Stimulated activated CD8-positive, alpha-beta memory T cell treated with anti-CD3 and anti-CD28 coated beads, Interleukin-7, amount 100 ng/mL, for 4 hours (primary cell): ENCODE measurements around the gene GFPT1.
"Not testable (repeated sequence)": the region's sequence is repeated elsewhere in the genome, so short reads cannot be mapped to it uniquely, and the experiment has no call there.

Experiments
- DNase-seq, 2 donors: peaks; one replicate each; pipeline ENCODE4 v3.0.0-alpha.2; 2020; ENCODE audit warnings: low read depth in 2 of 2

GFPT1 gene

GRCh38 chr2:69383176-69383812, 3.7 kb downstream of the GFPT1 start:
- DNase-seq, result no peak

- no peak for DNase-seq
Observed at GRCh38 chr2:69382547-69382946, 4.5 kb downstream of the GFPT1 start.

GRCh38 chr2:69381337-69381737, 5.7 kb downstream of the GFPT1 start:
- no peak for DNase-seq

DNA sequence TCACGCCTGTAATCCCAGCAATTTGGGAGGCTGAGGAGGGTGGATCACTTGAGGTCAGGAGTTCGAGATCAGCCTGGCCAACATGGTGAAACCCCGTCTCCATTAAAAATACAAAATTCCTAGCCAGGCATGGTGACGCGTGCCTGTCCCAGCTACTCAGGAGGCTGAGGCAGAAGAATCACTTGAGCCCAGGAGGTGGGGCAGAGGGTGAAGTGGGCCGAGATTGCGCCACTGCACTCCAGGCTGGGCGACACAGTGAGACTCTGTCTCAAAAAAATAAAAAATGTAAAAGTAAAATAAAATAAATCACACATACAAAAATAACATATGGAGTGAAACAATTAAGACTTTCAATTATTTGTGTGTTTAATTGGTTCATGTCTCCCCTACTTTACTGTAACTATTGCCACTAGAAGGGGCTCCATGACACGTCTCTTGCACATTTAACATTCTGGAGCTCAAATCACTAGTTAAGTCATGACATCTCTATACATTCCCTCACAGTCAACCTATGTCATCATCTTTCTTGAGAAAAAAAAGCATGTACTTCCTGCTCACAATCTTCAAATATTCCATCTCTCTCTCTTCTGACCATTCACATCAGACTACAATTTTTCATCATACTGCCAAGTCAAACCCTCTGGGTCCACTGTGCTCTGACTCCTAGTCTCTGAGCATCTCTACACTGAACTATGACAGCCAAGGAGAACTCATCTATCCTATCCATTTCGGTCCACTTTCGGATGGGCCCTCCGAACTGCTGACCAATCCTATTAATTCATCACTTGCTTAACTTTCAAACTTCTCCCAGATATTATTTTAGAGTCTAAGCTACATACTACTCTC, 6.7 kb downstream of the GFPT1 start:
- no peak for DNase-seq

DNA sequence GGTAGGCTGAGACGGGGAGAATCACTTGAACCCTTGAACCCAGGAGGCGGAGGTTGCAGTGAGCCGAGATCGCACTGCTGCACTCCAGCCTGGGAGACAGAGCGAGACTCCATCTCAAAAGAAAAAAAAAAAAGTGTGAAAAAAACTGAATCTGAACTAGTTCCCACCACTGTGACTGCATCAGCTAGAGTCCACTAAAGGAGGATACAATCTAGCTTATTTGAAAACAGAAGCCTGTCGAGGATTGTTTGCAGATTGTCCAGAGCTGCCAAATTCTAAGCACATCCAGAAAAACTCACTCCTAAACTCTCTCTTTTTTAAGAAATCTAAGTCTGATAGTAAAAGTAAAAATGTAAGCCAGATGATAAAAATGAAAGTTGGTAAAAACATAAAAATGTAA, 10.6 kb downstream of the GFPT1 start:
- no peak for DNase-seq

- DNase-seq, result no peak
Observed at GRCh38 chr2:69375494-69376353, 11.3 kb downstream of the GFPT1 start.

DNA sequence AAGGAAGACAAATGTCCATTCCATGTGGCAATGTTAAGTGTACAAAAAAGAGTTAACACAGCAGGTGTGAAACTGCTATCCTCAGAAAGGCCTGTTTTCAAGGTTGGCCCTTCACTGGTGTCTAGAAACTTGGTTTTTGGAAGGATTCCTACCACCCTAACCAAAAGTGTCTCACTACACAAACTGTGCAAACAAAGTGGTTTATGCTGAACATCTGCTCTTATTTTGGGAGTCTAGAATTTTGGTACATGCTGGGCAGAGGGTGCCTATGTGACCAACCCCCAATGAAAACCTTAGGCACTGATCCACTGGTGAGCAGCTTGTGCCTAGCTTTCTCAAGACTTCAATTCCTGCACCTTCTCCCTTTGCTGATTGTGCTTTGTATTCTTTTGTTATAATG, 14.3 kb downstream of the GFPT1 start:
- no peak for DNase-seq

GRCh38 chr2:69369802-69370201, 17.2 kb downstream of the GFPT1 start:
- DNase-seq, result no peak

- DNase-seq, result no peak
Observed at GRCh38 chr2:69368588-69368987, 18.4 kb downstream of the GFPT1 start.

DNA sequence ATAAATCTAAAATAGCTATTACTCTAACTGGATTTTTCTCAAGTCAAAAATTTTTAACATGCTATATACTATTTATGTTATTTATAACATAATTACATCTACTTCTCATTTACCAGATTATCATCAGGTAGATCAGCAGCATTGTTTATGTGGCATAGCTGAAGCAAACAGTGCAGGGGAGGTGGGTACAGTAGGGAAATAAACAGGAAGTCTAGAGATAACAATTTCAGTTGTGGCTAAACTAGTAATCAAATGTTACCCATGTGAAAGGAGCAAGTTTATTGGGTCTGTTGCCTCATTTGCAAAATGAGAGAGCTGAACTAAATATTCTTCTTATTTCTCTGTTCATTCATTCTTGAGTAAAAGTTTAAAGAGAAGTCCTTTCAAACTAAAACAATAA, 27.7 kb downstream of the GFPT1 start:
- no peak for DNase-seq

GRCh38 chr2:69358914-69359313, 28.1 kb downstream of the GFPT1 start:
- DNase-seq, result no peak

- DNase-seq, result no peak
Observed at GRCh38 chr2:69356471-69356870, 30.6 kb downstream of the GFPT1 start.

GRCh38 chr2:69354976-69355375, 32.1 kb downstream of the GFPT1 start:
- DNase-seq, result not testable (repeated sequence)

GRCh38 chr2:69353360-69353759, 33.7 kb downstream of the GFPT1 start:
- no peak for DNase-seq

GRCh38 chr2:69348781-69349180, 38.2 kb downstream of the GFPT1 start:
- no peak for DNase-seq

- DNase-seq, result no peak
Observed at GRCh38 chr2:69345434-69345833, 41.6 kb downstream of the GFPT1 start.

DNA sequence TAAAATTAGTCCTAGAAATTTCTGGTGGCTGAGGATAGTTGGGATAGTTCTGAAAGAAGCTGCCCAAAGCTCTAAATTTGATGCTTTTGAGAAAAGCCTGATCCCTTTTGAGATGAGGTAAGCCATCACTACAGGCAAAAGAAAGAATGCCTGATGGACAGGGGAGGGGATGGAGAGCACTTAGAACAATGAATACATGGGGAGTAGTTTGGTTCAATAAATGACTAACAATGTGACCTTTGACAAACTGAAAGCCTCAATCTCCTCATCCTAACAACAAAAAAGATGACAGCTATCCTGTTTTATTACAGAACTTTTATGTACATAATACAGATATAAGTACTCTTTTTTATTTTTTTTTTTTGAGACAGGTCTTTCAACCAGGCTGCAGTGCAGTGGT, 42.7 kb downstream of the GFPT1 start:
- no peak for DNase-seq

DNA sequence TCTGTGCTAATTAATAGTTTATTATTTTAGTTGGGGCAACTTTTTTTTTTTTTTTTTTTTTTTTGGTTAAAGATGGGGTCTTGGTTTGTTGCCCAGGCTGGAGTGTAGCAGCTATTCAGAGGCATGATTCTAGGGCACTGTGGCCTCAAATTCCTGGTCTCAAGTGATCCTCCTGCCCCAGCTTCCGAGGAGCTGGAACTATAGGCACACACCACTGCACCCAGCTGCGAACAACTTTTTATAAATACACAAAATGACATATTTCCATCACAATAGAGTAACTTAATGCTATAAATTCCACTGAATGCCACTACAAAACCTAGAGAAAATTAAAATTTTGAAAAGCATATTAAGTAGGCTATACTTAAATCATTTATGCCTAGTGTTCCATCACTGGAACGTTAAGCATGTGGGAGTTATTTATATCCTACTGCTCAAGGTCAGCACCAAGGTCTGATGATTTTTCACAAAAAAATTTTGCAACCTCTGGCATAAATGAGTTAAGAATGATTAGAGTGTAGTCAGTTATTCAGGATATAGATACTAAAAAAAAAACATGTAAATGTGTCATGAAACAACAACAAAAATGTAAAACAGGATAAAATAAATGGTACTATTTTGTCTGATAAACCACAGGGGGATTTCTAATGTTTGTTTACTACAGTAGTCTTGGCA, 46.8 kb downstream of the GFPT1 start:
- no peak for DNase-seq

GRCh38 chr2:69335311-69335710, 51.7 kb downstream of the GFPT1 start:
- no peak for DNase-seq

DNA sequence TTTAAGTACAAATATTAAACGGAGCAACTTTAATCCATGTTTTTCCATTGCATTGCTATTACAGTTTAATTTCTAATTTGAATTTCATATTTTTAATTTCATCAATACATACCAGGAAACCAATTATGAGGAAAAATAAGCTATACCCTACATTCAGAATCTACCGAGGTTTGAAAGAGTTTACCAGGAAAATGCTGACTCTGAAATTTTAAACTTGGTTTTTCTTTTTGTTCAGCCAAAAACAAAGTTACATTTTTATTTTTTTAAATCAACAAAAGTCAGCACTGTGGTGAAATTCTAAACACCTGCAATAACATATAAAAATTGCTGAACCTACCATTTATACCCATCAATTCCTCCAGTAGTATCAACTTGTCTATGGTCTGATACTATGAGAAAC, 53.7 kb downstream of the GFPT1 start:
- no peak for DNase-seq

DNA sequence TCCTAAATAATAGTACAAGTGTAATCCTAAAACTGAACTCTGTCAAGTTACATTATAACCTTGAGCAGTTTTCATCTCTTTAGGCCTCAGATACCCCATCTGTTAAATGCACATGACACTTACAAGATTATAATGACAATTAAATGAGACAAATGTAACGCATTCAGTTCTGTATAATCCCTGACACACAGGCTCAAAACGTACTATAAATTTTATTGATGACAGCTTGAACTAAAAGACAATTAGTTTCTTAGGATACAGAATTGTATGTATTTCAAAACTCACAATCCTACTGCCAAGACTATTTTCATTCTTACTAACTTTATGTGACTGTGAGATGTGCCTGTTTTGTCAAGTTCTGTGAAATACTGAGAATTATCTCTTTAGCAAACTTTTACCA, 56.2 kb downstream of the GFPT1 start:
- no peak for DNase-seq

DNA sequence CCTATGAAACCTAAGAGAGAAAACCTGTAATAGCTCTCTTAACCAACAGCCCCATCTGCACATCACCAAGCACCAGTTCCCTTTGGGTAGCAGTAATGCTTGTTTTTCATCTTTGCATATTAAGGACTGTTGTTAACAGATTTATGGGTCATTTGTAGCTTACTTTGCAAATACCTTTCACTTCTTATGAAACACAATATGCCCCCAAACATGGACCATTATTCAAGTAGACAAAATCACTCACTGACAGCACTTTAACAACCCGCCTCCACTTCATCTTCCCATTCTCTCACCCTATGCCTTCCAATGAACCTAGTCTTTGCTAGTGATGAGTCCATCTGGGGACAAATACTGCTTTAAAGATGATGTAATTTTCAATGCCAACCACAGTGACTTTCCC, 64.4 kb downstream of the GFPT1 start:
- no peak for DNase-seq
